HG03025 (cell line): ENCODE measurements around the gene CACNA1C.
A peak's percentile ranks its signal among the peaks of the same experiment; 100 is the strongest.

Experiments used
- ATAC-seq: cut with Tn5 transposase; IDR thresholded peaks from one replicate; pipeline ENCODE4 v1.9.1; 2021; ENCODE audit warnings: mild to moderate bottlenecking, moderate library complexity; ENCODE audit not compliant: unreplicated experiment, low FRiP score

CACNA1C gene

DNA sequence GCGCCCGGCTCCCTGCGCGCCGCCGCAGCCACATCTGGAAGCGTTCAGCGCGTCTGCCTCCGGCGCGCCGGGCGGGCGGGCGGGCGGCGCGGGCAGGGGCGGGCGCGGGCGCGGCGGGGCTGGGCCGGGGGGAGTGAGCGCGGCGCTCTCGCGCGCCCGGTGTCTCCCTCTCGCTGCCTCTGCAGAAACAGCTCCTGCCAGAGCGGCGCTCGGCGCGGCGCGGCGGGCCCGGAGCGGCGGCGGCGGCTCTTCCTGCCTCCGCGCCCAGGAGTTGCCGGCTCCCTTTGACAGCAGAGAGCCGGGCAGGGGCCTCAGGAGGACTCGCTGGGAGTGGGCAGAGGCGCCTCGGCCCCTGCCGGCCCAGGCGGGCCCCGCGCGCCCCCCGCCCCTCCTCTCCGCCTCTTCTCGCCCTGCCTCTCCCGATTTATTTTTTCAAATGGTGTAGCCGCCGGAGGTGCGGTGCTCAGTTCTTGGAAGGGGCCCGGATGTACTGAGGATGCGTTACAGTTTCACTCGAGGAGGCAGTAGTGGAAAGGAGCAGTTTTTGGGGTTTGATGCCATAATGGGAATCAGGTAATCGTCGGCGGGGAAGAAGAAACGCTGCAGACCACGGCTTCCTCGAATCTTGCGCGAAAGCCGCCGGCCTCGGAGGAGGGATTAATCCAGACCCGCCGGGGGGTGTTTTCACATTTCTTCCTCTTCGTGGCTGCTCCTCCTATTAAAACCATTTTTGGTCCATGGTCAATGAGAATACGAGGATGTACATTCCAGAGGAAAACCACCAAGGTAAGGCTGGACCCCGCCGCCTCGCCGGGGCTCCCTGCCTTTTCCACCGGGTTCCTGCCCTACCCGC, at the start of gene CACNA1C:
Gene CACNA1C (plus strand): TSS at position 162 of the 853 bp plus-strand sequence. CDS start 576 bp downstream, at position 738.
- ATAC-seq: no peak

DNA sequence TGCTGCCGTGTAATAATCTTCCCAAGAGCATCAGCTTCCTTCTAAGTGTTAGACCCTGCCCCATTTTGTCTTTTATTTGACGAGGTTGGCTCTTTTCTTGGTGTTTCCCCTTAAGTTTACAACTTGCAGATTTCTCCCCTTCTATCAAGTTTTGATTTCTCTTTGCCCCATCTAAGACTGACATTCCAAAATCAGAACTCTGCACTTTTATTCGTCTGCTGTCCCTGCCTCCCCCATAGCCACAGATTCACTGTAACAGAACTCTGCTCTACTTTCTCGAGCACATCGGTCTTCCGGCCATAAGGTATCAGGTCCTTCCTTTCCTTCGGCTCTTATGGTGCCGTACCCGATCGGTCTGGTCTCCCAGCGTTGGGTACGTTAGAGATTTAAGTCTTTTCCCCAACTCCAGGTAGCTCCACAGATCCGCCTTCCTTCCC, 49.1 kb upstream of the CACNA1C start:
- peak; percentile 15 for ATAC-seq

DNA sequence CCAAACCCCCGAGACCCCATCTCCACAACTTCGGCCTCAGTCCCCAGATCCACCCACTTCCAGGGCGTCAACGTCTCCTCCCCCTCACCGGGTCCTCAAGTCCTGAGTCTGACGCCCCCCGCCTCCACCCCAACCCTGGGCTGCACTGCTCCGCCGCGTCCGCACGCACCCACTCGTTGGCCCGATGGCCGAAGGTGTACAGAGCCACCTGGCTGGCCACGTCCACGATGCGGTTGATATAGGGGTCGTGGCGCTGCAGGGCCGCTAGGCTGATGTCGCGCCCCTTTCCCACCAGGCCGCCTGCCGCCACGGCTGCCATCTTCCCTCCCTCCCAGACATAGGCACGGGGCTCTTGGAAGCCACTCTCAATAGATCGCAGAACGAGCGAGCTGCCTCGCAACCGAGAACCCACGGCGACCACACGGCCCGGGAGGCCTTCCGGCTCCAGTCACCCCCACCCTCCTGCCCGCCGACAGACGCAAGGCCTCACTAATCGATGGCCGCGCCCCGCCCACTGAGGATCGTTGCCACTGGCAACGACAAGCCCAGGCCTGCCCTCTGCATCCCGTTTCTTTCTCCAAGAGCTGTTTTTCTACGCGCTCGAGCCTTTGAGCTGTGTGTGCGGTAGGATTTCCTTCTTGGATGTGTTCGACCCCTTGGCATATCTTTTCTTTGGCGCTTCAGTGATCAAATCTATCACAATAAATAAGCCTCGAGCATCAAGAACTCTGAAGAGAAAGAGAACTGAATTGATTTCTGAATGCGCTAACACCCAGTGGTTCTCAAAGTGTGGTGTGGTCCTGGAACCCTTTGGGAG, 48.5 kb upstream of the CACNA1C start, which contains the start of gene DCP1B:
Gene DCP1B (minus strand): TSS at position 345 of the 817 bp plus-strand sequence. CDS start 26 bp downstream, at position 319.
- ATAC-seq: peak; percentile 93

GRCh38 chr12:2008677-2009076, 44.1 kb upstream of the CACNA1C start:
- ATAC-seq: no peak

DNA sequence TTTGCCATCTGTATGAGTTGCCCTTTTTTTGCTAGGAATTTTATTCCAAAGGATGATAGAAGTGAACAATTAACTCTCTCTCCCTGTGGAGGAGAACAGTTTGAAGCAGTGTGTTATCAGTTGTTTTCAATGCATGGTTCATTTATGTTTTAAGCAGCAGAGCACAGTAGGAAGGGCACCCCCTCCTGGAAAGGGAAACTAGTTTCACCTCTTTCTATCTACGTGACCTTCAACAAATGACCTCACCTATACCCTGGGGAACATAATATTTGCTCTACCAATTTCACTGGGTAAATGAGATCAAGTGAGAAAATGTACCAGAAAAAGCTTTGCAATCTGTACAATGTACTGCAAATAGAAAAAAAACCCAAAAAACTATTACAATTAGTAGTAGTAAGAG, 43.2 kb upstream of the CACNA1C start:
- ATAC-seq: no peak

DNA sequence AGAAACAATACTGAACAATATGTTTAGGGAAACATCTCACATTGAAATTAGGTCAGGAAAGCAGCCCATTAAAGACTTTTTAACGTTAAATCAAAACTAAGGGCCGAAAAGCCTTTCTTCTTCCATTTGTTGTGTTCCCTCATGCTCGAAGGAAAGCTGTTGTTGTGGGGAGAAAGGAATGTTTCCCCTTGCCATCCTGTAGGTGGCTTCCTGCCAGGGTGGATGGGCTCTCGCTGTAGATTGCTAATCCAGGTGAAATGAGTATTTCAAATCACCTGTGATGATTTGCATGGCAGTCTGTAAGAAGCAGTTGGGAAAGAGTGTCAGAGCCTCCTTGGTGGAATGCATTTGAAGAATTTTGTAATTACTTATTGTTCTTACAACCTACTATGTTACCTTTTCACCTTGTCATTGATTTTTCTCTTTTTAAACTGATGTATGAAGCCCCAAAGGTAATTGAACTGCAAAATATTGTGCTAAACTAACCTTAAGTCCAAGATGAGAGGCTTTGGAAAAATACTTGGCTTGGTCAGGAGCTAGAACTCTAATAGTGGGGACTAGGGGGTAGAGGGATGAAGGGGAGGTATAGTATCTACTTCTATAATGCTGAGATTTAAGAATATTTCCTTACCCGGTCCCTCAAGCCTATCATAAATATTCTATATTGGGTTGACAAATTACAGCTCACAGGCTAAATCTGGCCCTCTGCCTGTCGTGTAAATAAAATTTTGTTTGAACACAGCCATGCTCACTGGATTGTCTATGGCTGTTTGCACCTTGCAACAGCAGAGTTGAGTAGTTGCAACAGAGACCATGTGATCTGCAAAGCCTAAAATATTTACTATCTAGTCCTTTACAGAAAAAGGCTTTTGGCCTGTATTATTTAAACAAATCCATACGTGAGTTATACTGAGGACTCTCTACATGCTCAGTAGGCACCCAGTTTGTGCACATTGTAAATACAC, 40.9 kb upstream of the CACNA1C start:
- ATAC-seq: no peak

DNA sequence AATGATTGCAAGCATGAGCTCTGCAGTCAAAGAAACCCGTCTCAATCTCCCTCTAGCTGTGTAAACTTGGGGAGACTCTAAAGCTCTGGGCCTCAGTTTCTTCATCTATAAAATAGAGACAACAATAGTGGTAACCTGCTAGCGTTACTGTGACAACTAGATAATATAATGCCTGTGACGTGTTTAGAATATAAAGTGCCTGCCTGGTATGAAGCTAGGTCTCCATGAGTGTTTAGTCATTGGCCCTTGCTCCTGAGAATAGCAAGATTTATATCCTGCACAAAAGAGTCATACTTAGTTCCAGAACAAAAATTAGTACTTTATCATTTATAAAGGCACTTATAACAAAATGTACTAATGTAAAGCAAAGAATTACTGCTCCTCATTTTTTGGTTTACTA, 39.7 kb upstream of the CACNA1C start:
- ATAC-seq: no peak

DNA sequence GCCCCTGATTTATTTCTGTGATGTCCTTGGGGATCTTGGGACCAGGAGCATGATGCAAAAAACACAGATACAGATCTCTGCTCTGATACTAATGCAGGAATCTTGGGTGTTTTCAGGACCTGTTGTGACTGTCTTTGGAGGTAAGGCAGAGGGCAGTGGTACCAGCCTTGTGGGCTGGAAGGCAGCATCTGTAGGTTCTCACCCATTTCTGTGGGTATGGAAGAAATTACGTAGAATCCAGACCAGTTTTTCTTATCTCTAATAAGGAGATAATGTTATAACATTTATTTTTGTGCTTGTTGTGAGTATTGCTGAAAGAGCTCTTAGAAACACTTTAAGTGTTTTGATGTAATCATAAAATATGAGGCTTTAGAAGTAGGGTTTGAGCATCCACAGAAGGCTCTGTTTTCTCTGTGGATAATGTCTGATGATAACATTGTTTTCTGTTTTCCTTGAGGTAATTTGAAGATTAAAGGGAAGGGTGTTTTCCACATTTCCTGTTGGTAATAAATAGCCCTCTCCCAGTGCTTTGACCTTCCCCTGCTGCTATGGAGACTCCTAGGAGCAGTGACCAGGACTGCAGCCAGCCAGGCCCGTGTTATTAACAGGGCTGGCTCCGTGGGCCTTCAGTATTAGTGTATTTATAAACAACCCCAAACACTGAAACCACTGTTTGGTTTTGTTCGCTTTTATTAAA, 39.1 kb upstream of the CACNA1C start:
- ATAC-seq: no peak

DNA sequence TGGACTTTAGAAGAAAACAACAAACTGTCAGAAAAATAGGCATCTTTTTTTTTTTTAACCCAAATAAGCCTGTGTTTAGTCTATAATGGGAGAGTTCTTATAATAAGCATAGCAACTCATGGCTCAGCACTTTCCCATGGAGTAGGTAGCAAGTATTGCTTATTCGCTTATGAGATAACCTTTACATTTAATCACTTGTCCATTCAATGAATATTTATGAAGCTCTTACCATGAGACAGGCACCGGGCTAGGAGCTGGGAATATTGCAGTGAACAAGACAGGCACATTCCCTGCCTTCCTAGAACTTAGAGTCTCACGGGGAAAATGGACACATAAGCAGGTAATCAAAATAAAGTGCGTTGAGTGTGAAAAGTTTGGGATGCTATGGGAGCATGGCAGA, 38.6 kb upstream of the CACNA1C start:
- ATAC-seq: no peak

- ATAC-seq: no peak
Observed at GRCh38 chr12:2016862-2017545, 35.8 kb upstream of the CACNA1C start.

- ATAC-seq: no peak
Observed at GRCh38 chr12:2017546-2018337, 35.0 kb upstream of the CACNA1C start.

- ATAC-seq: no peak
Observed at GRCh38 chr12:2018391-2018790, 34.4 kb upstream of the CACNA1C start.

- no peak for ATAC-seq
Observed at GRCh38 chr12:2019126-2019525, 33.7 kb upstream of the CACNA1C start.

GRCh38 chr12:2020511-2020910, 32.3 kb upstream of the CACNA1C start:
- no peak for ATAC-seq

GRCh38 chr12:2023365-2023764, 29.4 kb upstream of the CACNA1C start:
- ATAC-seq: no peak

GRCh38 chr12:2027351-2027750, 25.4 kb upstream of the CACNA1C start:
- ATAC-seq: no peak

DNA sequence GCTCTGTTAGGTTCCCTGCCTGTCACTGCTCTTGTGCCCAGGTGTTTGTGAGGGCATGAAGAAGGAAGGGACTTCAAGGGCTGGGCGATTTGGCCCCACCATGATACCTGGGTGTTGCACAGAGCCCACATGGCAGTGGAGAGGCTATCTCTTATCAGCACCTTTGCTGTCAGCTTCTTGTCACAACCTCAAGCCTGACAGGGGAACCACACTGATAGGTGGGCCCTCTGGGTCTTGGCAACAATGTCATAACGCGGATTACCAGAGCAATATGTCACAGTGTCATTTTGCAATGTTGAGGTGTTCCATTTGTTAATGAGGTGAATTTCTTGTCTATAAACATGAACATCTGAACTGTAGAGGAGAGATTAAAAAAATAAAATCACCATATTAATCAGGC, 22.9 kb upstream of the CACNA1C start:
- ATAC-seq: no peak

DNA sequence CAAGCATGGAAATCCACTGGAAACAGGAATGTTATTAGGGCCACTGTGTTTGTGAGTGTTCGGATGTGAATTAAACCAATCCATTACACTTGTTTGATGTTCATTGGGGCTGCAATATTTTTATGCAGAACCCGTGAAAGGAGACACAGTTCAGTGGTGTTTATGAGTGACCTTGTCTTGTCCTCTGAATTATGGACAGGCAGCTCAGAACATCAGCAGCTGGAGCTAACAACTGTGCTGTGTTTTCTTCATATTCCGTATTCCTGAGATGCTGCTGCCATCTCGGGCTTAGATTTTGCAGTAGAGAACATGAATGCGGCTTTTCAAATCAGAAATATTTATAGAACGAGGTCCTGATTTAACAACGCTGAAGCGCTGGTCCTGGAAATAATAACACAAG, 20.3 kb upstream of the CACNA1C start:
- no peak for ATAC-seq
